DOHH2 (cell line): ENCODE results near the gene SPATC1L.

Experiments
- H3F3A ChIP-seq: fragments of 200-600 bp; sonication (generic), shearing (Covaris generic); 2 replicates; pipeline ENCODE4 v1.6.0; 2016; ENCODE audit warnings: antibody characterized with exemption, mild to moderate bottlenecking; ENCODE audit not compliant: control insufficient read depth, insufficient read depth
- H3K27ac ChIP-seq: fragments of 200-600 bp; sonication (generic); 2 replicates; pipeline ENCODE4 v1.5.1; 2014; ENCODE audit warnings: low read depth, mild to moderate bottlenecking, low read length, moderate library complexity
- H3K27me3 ChIP-seq: fragments of 200-600 bp; sonication (generic); 2 replicates; pipeline ENCODE4 v1.6.1; 2014; ENCODE audit warnings: mild to moderate bottlenecking, low read length, mixed read lengths; ENCODE audit not compliant: control insufficient read depth
- H3K36me3 ChIP-seq: fragments of 200-600 bp; sonication (generic); 2 replicates; pipeline ENCODE4 v1.6.1; 2014; ENCODE audit warnings: mild to moderate bottlenecking, low read length, moderate library complexity, mixed read lengths; ENCODE audit not compliant: control insufficient read depth
- H3K4me1 ChIP-seq: fragments of 200-600 bp; sonication (generic); 2 replicates; pipeline ENCODE4 v1.6.1; 2014; ENCODE audit warnings: mild to moderate bottlenecking, low read length, mixed read lengths; ENCODE audit not compliant: control insufficient read depth
- H3K4me2 ChIP-seq: fragments of 200-600 bp; sonication (generic); 2 replicates; pipeline ENCODE4 v1.6.0; 2014; ENCODE audit warnings: mild to moderate bottlenecking, low read length, moderate library complexity
- H3K4me3 ChIP-seq: fragments of 200-600 bp; sonication (generic); 2 replicates; pipeline ENCODE4 v1.5.1; 2014; ENCODE audit warnings: mild to moderate bottlenecking, low read length, mixed read lengths
- H3K79me2 ChIP-seq: fragments of 200-600 bp; sonication (generic); 2 replicates; pipeline ENCODE4 v1.6.1; 2014; ENCODE audit warnings: mild to moderate bottlenecking, low read length, mixed read lengths; ENCODE audit not compliant: control insufficient read depth
- H3K9me2 ChIP-seq: fragments of 200-600 bp; sonication (generic); replicated peaks from 2 replicates; pipeline ENCODE4 v1.6.1; 2014; ENCODE audit warnings: mild to moderate bottlenecking, low read length, mixed read lengths; ENCODE audit not compliant: control insufficient read depth
- H3K9me3 ChIP-seq: fragments of 200-600 bp; sonication (generic); 2 replicates; pipeline ENCODE4 v1.6.1; 2014; ENCODE audit warnings: antibody characterized with exemption, low read length, mixed read lengths; ENCODE audit not compliant: control insufficient read depth, insufficient read depth
- H4K20me1 ChIP-seq: fragments of 200-600 bp; sonication (generic); 2 replicates; pipeline ENCODE4 v1.6.0; 2014; ENCODE audit warnings: low read depth, mild to moderate bottlenecking, antibody characterized with exemption, low read length, moderate library complexity; ENCODE audit not compliant: control insufficient read depth, insufficient read depth
- CTCF ChIP-seq: fragments of 200-600 bp; sonication (generic); IDR thresholded peaks from one replicate; pipeline ENCODE4 v1.5.1; 2014; ENCODE audit warnings: antibody characterized with exemption, mild to moderate bottlenecking, low read depth, low read length; ENCODE audit not compliant: poor library complexity, severe bottlenecking
- EZH2phosphoT487 ChIP-seq: fragments of 200-600 bp; sonication (generic); IDR thresholded peaks from 2 replicates; pipeline ENCODE4 v1.6.1; 2017; ENCODE audit warnings: borderline replicate concordance, mild to moderate bottlenecking, antibody characterized with exemption, low read length, moderate library complexity, mixed read lengths

Gene SPATC1L

GRCh38 chr21:46126309-46127238 lies 57.7 kb downstream of the SPATC1L start:
- Histone ChIP-seq H3K4me2 (no peak overlapping the region), H3K36me3 (no peaks in the 10 kb centered on the region), H3K9me3 (peaks cover 16% of the 10 kb centered on the region; the same call in 1 of the 2 replicates), H3F3A (no peaks in the 10 kb centered on the region), H3K4me3 (no peak overlapping the region), H4K20me1 (no peaks in the 10 kb centered on the region), H3K9me2 (no peaks in the 10 kb centered on the region), H3K27me3 (no peaks in the 10 kb centered on the region), H3K79me2 (no peaks in the 10 kb centered on the region), H3K4me1 (no peaks in the 10 kb centered on the region), H3K27ac (no peak overlapping the region)
- TF ChIP-seq EZH2phosphoT487 = no peak
- no peak for TF ChIP-seq CTCF

- Histone ChIP-seq H3K27me3 (no peaks in the 10 kb centered on the region), H3K27ac (no peak overlapping the region), H3K4me2 (no peak overlapping the region), H3K9me2 (no peaks in the 10 kb centered on the region), H3K4me1 (no peaks in the 10 kb centered on the region), H3K4me3 (no peak overlapping the region), H4K20me1 (no peaks in the 10 kb centered on the region), H3K79me2 (no peaks in the 10 kb centered on the region), H3K36me3 (no peaks in the 10 kb centered on the region), H3F3A (no peaks in the 10 kb centered on the region), H3K9me3 (peaks cover 17% of the 10 kb centered on the region; the same call in 1 of the 2 replicates)
- TF ChIP-seq CTCF (no peak), EZH2phosphoT487 (no peak)
These were observed 58.4 kb downstream of the SPATC1L start for GRCh38 chr21:46125846-46126301.

GRCh38 chr21:46124926-46125845 lies 59.1 kb downstream of the SPATC1L start:
- Histone ChIP-seq H3K4me2 (no peak overlapping the region), H3K9me2 (no peaks in the 10 kb centered on the region), H3K4me3 (no peak overlapping the region), H3K9me3 (peaks cover 22% of the 10 kb centered on the region; the same call in 1 of the 2 replicates), H3K36me3 (no peaks in the 10 kb centered on the region), H3K4me1 (no peaks in the 10 kb centered on the region), H4K20me1 (no peaks in the 10 kb centered on the region), H3K27me3 (no peaks in the 10 kb centered on the region), H3F3A (no peaks in the 10 kb centered on the region), H3K79me2 (no peaks in the 10 kb centered on the region), H3K27ac (no peak overlapping the region)
- TF ChIP-seq EZH2phosphoT487 = no peak
- TF ChIP-seq CTCF = no peak
